Neural progenitor cell (in vitro differentiated cells): ENCODE results near the gene NUBP2.

Source experiments
- CTCF ChIP-seq: fragments of 200-600 bp; sonication (generic); IDR thresholded peaks from 2 replicates; pipeline ENCODE4 v1.5.1; 2017; ENCODE audit warnings: antibody characterized with exemption, mild to moderate bottlenecking
- EZH2 ChIP-seq: fragments of 200-600 bp; sonication (generic); IDR thresholded peaks from 2 replicates; pipeline ENCODE4 v1.6.1; 2017; ENCODE audit warnings: antibody characterized with exemption, mild to moderate bottlenecking, moderate library complexity
- EZH2phosphoT487 ChIP-seq: fragments of 200-600 bp; sonication (generic); IDR thresholded peaks from 2 replicates; pipeline ENCODE4 v1.6.1; 2017; ENCODE audit warnings: antibody characterized with exemption

GRCh38 chr16:1812732-1813163 lies 30.0 kb downstream of the NUBP2 start:
- TF ChIP-seq EZH2, result no peak
- TF ChIP-seq CTCF, result peak; percentile 59
- TF ChIP-seq EZH2phosphoT487, result no peak
